Panc1 (cell line): ENCODE results near the gene NUTM1. TPM values are rescaled to one million over a fixed set of nuclear protein-coding genes. Genes with fewer than 3 reads are reported as not detected.
A peak's percentile ranks its signal among the peaks of the same experiment; 100 is the strongest.

Experiments used
- ATAC-seq: fragments of 200-7000 bp; cut with Tn5 transposase; 2 replicates; pipeline ENCODE4 v1.9.1; 2020; ENCODE audit warnings: mild to moderate bottlenecking, moderate library complexity
- BruUV-seq: library from RNA; stranded (reverse); fragments of 400-500 nt; replicated peaks from 2 replicates; lab custom pipeline; 2021; lab: Mats Ljungman, UMichigan
- CTCF ChIA-PET: fragments of 300-600 bp; sonication (Branson Sonifier 250); formaldehyde crosslinking; loops from one replicate; lab custom pipeline; 2022; ENCODE audit warnings: antibody characterized with exemption; lab: Charles Lee
- POLR2A ChIA-PET: fragments of 300-600 bp; sonication (Branson Sonifier 250); formaldehyde crosslinking; loops from one replicate; lab custom pipeline; 2022; ENCODE audit warnings: antibody characterized with exemption; lab: Charles Lee
- DNase-seq: peaks from one replicate; pipeline ENCODE4 v3.0.0-alpha.2; 2010; ENCODE audit warnings: low read depth, low spot score
- H3K27ac ChIP-seq: 2 replicates; pipeline ENCODE4 v1.5.1; 2011; ENCODE audit warnings: mild to moderate bottlenecking, low read length, inconsistent platforms
- H3K27me3 ChIP-seq: fragments of 200-500 bp; sonication (Bioruptor generic); 2 replicates; pipeline ENCODE4 v1.6.0; 2014; ENCODE audit warnings: low read length, inconsistent platforms; ENCODE audit not compliant: control insufficient read depth, insufficient read depth
- H3K36me3 ChIP-seq: fragments of 200-500 bp; sonication (Bioruptor generic); 2 replicates; pipeline ENCODE4 v1.5.1; 2014; ENCODE audit warnings: inconsistent platforms, mild to moderate bottlenecking, low read length, moderate library complexity; ENCODE audit not compliant: control insufficient read depth, insufficient read depth
- H3K4me1 ChIP-seq: 2 replicates; pipeline ENCODE4 v1.5.1; 2011; ENCODE audit warnings: inconsistent platforms, mild to moderate bottlenecking, low read length, moderate library complexity; ENCODE audit not compliant: control insufficient read depth, insufficient read depth
- H3K4me3 ChIP-seq, 2 experiments: 2 replicates each; pipeline ENCODE4 v1.5.1; 2011 to 2012; ENCODE audit warnings: low read depth in 2 of 2, low read length in 2 of 2, mild to moderate bottlenecking in 2 of 2, inconsistent platforms in 1 of 2, moderate library complexity in 1 of 2
- H3K9me3 ChIP-seq: fragments of 200-500 bp; sonication (Bioruptor generic); 2 replicates; pipeline ENCODE4 v1.5.1; 2014; ENCODE audit warnings: low read depth, mild to moderate bottlenecking, inconsistent platforms, low read length, moderate library complexity; ENCODE audit not compliant: control insufficient read depth, insufficient read depth
- POLR2AphosphoS5 ChIP-seq: IDR thresholded peaks from 2 replicates; pipeline ENCODE4 v1.6.1; 2012; ENCODE audit warnings: mild to moderate bottlenecking, low read depth, low read length, moderate library complexity
- SIN3A ChIP-seq: IDR thresholded peaks from 2 replicates; pipeline ENCODE4 v1.6.1; 2012; ENCODE audit warnings: low read depth, mild to moderate bottlenecking, low read length, moderate library complexity, borderline replicate concordance; ENCODE audit not compliant: insufficient read depth
- TCF7L2 ChIP-seq: IDR thresholded peaks from 2 replicates; pipeline ENCODE4 v1.6.1; 2011; ENCODE audit warnings: mild to moderate bottlenecking, low read depth, low read length, inconsistent platforms
- in situ Hi-C: cut with HindIII; loops from 2 replicates; pipeline ENCODE4 v1.10.0; 2016; ENCODE audit warnings: low sequenced_read_pairs, low pct_unique_long_range_greater_than_20kb
- intact Hi-C: fragments of 100-400 bp; cut with micrococcal nuclease; formaldehyde crosslinking; loops from one replicate; pipeline ENCODE4 v1.10.0; 2022; ENCODE audit not compliant: unreplicated experiment
- total RNA-seq: library from RNA; stranded (reverse); gene quantifications from one replicate; pipeline ENCODE4 v1.2.1, GENCODE V29; 2021; ENCODE audit not compliant: unreplicated experiment
- TF ChIP-seq, protein P1 (sequence below), 2 experiments: IDR thresholded peaks; 2 replicates each; pipeline ENCODE4 v1.6.1; 2011 to 2012; ENCODE audit warnings: low read depth in 2 of 2, control low read depth in 1 of 2, low read length in 1 of 2, mild to moderate bottlenecking in 1 of 2, moderate library complexity in 1 of 2; ENCODE audit not compliant: insufficient read depth in 1 of 2
- TF ChIP-seq, protein P2 (sequence below): fragments of 450-650 bp; IDR thresholded peaks from 2 replicates; pipeline ENCODE4 v1.5.1; 2017; ENCODE audit warnings: mild to moderate bottlenecking

NUTM1 gene
- total RNA-seq, 1 experiment from 2014 or later = 0.05 TPM

DNA sequence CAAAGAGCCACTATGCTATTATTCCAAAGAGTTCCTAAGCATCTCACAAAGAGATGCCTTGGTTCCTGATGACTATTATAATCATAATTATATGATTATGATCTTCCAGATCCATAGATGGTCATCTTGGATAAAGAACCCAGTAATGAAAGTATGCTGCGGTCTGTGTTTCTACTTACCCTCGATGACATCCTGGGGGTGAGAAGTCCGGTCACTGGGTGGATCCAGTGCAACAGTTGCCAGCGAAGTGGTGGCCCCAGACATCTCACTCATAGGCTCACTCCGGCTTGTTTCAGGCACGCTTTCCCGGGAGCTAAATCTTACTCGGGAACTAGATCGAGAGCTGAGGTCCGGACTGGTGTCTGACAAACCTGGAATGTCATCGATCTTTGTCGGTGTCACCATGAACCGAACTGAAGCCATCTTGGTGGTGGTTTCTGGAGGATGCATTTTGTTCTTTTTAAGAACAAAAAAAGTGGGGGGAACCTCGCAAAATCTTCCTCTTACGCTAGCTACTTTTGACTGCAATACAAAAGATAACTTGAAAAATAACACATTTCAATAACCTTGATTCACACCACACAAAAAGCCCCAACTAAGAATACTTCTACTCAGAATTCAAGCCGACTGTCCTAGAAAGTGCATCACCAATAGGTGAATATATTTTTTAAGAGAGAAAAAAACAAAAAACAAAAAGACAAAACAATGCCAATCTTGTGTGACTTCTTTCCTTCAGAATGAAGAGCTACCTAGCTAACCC is 6.7 kb upstream of the NUTM1 start:
- TF ChIP-seq SIN3A (no peak), TCF7L2 (no peak), POLR2AphosphoS5 (no peak)
- TF ChIP-seq, protein P1, sequence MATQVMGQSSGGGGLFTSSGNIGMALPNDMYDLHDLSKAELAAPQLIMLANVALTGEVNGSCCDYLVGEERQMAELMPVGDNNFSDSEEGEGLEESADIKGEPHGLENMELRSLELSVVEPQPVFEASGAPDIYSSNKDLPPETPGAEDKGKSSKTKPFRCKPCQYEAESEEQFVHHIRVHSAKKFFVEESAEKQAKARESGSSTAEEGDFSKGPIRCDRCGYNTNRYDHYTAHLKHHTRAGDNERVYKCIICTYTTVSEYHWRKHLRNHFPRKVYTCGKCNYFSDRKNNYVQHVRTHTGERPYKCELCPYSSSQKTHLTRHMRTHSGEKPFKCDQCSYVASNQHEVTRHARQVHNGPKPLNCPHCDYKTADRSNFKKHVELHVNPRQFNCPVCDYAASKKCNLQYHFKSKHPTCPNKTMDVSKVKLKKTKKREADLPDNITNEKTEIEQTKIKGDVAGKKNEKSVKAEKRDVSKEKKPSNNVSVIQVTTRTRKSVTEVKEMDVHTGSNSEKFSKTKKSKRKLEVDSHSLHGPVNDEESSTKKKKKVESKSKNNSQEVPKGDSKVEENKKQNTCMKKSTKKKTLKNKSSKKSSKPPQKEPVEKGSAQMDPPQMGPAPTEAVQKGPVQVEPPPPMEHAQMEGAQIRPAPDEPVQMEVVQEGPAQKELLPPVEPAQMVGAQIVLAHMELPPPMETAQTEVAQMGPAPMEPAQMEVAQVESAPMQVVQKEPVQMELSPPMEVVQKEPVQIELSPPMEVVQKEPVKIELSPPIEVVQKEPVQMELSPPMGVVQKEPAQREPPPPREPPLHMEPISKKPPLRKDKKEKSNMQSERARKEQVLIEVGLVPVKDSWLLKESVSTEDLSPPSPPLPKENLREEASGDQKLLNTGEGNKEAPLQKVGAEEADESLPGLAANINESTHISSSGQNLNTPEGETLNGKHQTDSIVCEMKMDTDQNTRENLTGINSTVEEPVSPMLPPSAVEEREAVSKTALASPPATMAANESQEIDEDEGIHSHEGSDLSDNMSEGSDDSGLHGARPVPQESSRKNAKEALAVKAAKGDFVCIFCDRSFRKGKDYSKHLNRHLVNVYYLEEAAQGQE (IDR thresholded peaks at IDR 0.05; ENCODE audit: insufficient read depth in 1 of 2, low read depth in 2 of 2, low read length in 1 of 2) = no peak
- TF ChIP-seq, protein P2, sequence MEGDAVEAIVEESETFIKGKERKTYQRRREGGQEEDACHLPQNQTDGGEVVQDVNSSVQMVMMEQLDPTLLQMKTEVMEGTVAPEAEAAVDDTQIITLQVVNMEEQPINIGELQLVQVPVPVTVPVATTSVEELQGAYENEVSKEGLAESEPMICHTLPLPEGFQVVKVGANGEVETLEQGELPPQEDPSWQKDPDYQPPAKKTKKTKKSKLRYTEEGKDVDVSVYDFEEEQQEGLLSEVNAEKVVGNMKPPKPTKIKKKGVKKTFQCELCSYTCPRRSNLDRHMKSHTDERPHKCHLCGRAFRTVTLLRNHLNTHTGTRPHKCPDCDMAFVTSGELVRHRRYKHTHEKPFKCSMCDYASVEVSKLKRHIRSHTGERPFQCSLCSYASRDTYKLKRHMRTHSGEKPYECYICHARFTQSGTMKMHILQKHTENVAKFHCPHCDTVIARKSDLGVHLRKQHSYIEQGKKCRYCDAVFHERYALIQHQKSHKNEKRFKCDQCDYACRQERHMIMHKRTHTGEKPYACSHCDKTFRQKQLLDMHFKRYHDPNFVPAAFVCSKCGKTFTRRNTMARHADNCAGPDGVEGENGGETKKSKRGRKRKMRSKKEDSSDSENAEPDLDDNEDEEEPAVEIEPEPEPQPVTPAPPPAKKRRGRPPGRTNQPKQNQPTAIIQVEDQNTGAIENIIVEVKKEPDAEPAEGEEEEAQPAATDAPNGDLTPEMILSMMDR = no peak
- Histone ChIP-seq H3K4me3 (peak overlapping the region; percentile 67 to 85), H3K27ac (peak overlapping the region; percentile 58), H3K27me3 (no peaks in the 10 kb centered on the region), H3K4me1 (peaks cover 38% of the 10 kb centered on the region), H3K9me3 (no peaks in the 10 kb centered on the region), H3K36me3 (peaks cover 6% of the 10 kb centered on the region)
- DNase-seq (no peak), ATAC-seq (no peak)
- in situ Hi-C loops = no loop called here
- POLR2A ChIA-PET = no interaction called here
- CTCF ChIA-PET = no interaction called here
- intact Hi-C loops = no loop called here
- BruUV-seq = no TSS peak

GRCh38 chr15:34336991-34337556 is 6.0 kb upstream of the NUTM1 start:
- no peak for ATAC-seq
- H3K36me3 ChIP-seq = peaks cover 10% of the 10 kb centered on the region
- DNase-seq = no peak
- peak overlapping the region; percentile 67 to 85 for H3K4me3 ChIP-seq
- peaks cover 41% of the 10 kb centered on the region for H3K4me1 ChIP-seq
- POLR2A ChIA-PET = interaction anchor here (0.6 kb wide), 1 partner anchor 113 kb away, joined by 3 read pairs; no protein-coding TSS in a partner anchor
- CTCF ChIA-PET = no interaction called here
- in situ Hi-C loops (no loop called here), intact Hi-C loops (no loop called here)
- TF ChIP-seq TCF7L2 = peak; percentile 28; the same call in 1 of the 2 replicates
- TF ChIP-seq, protein P2 = no peak
- no peaks in the 10 kb centered on the region for H3K27me3 ChIP-seq
- no TSS peak for BruUV-seq
- no peaks in the 10 kb centered on the region for H3K9me3 ChIP-seq
- peak overlapping the region; percentile 58 for H3K27ac ChIP-seq
